K562 (cell line): Measurements from ENCODE around the gene OR4K15. TPM values are rescaled to one million over a fixed set of nuclear protein-coding genes. Genes with fewer than 3 reads are reported as not detected.

Source experiments
- ATAC-seq: fragments of 200-7000 bp; cut with Tn5 transposase; 3 replicates; pipeline ENCODE4 v1.9.1; 2020; ENCODE audit warnings: moderate library complexity
- BruUV-seq: library from RNA; stranded (reverse); fragments of 400-500 nt; replicated peaks from 2 replicates; lab custom pipeline; 2021; lab: Mats Ljungman, UMichigan
- CTCF ChIA-PET: fragments of 300-600 bp; formaldehyde crosslinking; extraction: SDS; loops from one replicate; lab custom pipeline; 2021; ENCODE audit warnings: low intra/inter-chr PET ratio; lab: Yijun Ruan, JAX
- POLR2A ChIA-PET: fragments of 300-600, 350-650 bp; sonication (Branson Sonifier 250); formaldehyde crosslinking; extraction: SDS; loops from one replicate; lab custom pipeline; 2021; ENCODE audit warnings: antibody characterized with exemption, inconsistent platforms; lab: Yijun Ruan, JAX
- DNase-seq, 4 experiments: peaks; one replicate each; pipeline versions ENCODE4 v3.0.0 to v3.0.0-alpha.2; 2011 to 2018; ENCODE audit warnings: low spot score in 3 of 4, mixed read lengths in 3 of 4; ENCODE audit errors: extremely low read depth in 1 of 4
- FAIRE-seq: peaks from 2 replicates; lab custom pipeline; 2011; peaks lifted over from hg19 to GRCh38; lab: Jason Lieb, UNC
- H2AFZ ChIP-seq: 2 replicates; pipeline ENCODE4 v1.6.0; 2011; ENCODE audit warnings: low read depth, low read length, control low read depth, inconsistent platforms
- H3K27ac ChIP-seq: fragments of 200-600 bp; 3 replicates; pipeline ENCODE4 v1.8.0; 2011; ENCODE audit warnings: low read depth, mild to moderate bottlenecking, control low read depth, inconsistent platforms, low read length, moderate library complexity, mixed read lengths; ENCODE audit errors: extremely low read depth
- H3K27me3 ChIP-seq, 2 experiments: fragments of 300-600 bp in 1 of 2; 2 replicates in 1 of 2; 3 replicates in 1 of 2; pipeline versions ENCODE4 v1.6.0 to v1.8.0; 2011; ENCODE audit warnings: inconsistent platforms in 2 of 2, low read length in 2 of 2, mild to moderate bottlenecking in 1 of 2, mixed read lengths in 1 of 2, moderate library complexity in 1 of 2; ENCODE audit not compliant: control insufficient read depth in 2 of 2, insufficient read depth in 2 of 2
- H3K36me3 ChIP-seq: fragments of 300-600 bp; 3 replicates; pipeline ENCODE4 v1.8.0; 2011; ENCODE audit warnings: mild to moderate bottlenecking, low read length, inconsistent platforms; ENCODE audit not compliant: control insufficient read depth, insufficient read depth
- H3K4me1 ChIP-seq, 2 experiments: fragments of 200-600 bp in 1 of 2; replicated peaks in 1 of 2; 2 replicates in 1 of 2; 3 replicates in 1 of 2; pipeline versions ENCODE4 v1.5.1 to v1.8.0; 2011; ENCODE audit warnings: inconsistent platforms in 2 of 2, low read length in 2 of 2, mild to moderate bottlenecking in 1 of 2, mixed read lengths in 1 of 2, moderate library complexity in 1 of 2; ENCODE audit not compliant: control insufficient read depth in 2 of 2, insufficient read depth in 2 of 2
- H3K4me2 ChIP-seq: 2 replicates; pipeline ENCODE4 v1.6.1; 2011; ENCODE audit warnings: low read length, control low read depth, inconsistent platforms, mixed read lengths; ENCODE audit not compliant: insufficient read depth
- H3K4me3 ChIP-seq: fragments of 200-600 bp; sonication (generic), shearing (Covaris generic); 2 replicates; pipeline ENCODE4 v1.5.1; 2016; ENCODE audit warnings: control low read depth, inconsistent platforms
- H3K79me2 ChIP-seq: fragments of 200-600 bp; 3 replicates; pipeline ENCODE4 v1.8.0; 2011; ENCODE audit warnings: low read length, inconsistent platforms; ENCODE audit not compliant: control insufficient read depth, insufficient read depth
- H3K9ac ChIP-seq, 2 experiments: 2 replicates each; pipeline versions ENCODE4 v1.6.0 to v1.6.1; 2011; ENCODE audit warnings: low read depth in 2 of 2, low read length in 2 of 2, control low read depth in 1 of 2, inconsistent platforms in 1 of 2, mild to moderate bottlenecking in 1 of 2, mixed read lengths in 1 of 2; ENCODE audit not compliant: insufficient read depth in 1 of 2
- H3K9me1 ChIP-seq: one replicate; pipeline ENCODE4 v1.6.0; 2011; ENCODE audit warnings: inconsistent platforms, mild to moderate bottlenecking, low read length, moderate library complexity; ENCODE audit not compliant: control insufficient read depth, insufficient read depth
- H3K9me3 ChIP-seq: replicated peaks from 2 replicates; pipeline ENCODE4 v1.5.1; 2011; ENCODE audit warnings: low read depth, low read length, inconsistent platforms; ENCODE audit not compliant: control insufficient read depth, insufficient read depth
- H4K20me1 ChIP-seq: replicated peaks from 2 replicates; pipeline ENCODE4 v1.6.1; 2011; ENCODE audit warnings: low read length, inconsistent platforms, mixed read lengths; ENCODE audit not compliant: control insufficient read depth, insufficient read depth
- HNRNPK ChIP-seq: fragments of 200-400 bp; formaldehyde crosslinking; IDR thresholded peaks from one replicate; pipeline ENCODE4 v1.6.1; 2018; ENCODE audit warnings: mild to moderate bottlenecking, low read depth, low read length; ENCODE audit not compliant: poor library complexity, severe bottlenecking
- HOXB6 ChIP-seq: fragments of 250-450 bp; sonication (Bioruptor Pico); IDR thresholded peaks from 2 replicates; pipeline ENCODE4 v1.5.1; 2022; ENCODE audit warnings: mild to moderate bottlenecking, borderline replicate concordance
- TCF3 ChIP-seq: sonication (generic); formaldehyde crosslinking; IDR thresholded peaks from 2 replicates; pipeline ENCODE4 v1.4.0; 2020; ENCODE audit warnings: mild to moderate bottlenecking, missing genetic modification reagents
- ZNF316 ChIP-seq: fragments of 450-650 bp; IDR thresholded peaks from 2 replicates; pipeline ENCODE4 v1.6.1; 2016
- ZNF583 ChIP-seq: fragments of 250-450 bp; sonication (Bioruptor Pico); IDR thresholded peaks from 2 replicates; pipeline ENCODE4 v1.4.0; 2020
- ZNF77 ChIP-seq: fragments of 250-450 bp; sonication (Bioruptor Pico); IDR thresholded peaks from 2 replicates; pipeline ENCODE4 v1.5.0; 2020
- ZSCAN29 ChIP-seq: fragments of 450-650 bp; IDR thresholded peaks from 2 replicates; pipeline ENCODE4 v1.6.1; 2017
- WGBS: fragments of 100-300 bp; shearing (Covaris generic); methylation state at CpG from one replicate; pipeline ENCODE4 v1.1.6; 2016; ENCODE audit warnings: low coverage, mixed read lengths; ENCODE audit not compliant: insufficient coverage; ENCODE audit errors: missing lambda C conversion rate; 5-methylcytosine and 5-hydroxymethylcytosine counted together
- in situ Hi-C: fragments of 300-500 bp; cut with MboI; formaldehyde crosslinking; loops from 4 replicates; pipeline ENCODE4 v1.15.0; 2018; ENCODE audit warnings: inconsistent platforms, mixed read lengths
- intact Hi-C: fragments of 100-400 bp; cut with micrococcal nuclease; formaldehyde crosslinking; loops from 2 replicates; pipeline ENCODE4 v1.14.2; 2022
- polyA plus RNA-seq, 8 experiments: library from polyadenylated mRNA; depleted of rRNA in 4 of 8; stranded (reverse) in 5 of 8; unstranded in 3 of 8; fragments of >200 nt; fragmentation: Nextera tagmentation in 2 of 8; fragmentation: Illumina TruSeq in 1 of 8; extraction: Ambion mirVana in 2 of 8; extraction: Trizol in 1 of 8; gene quantifications; 2 replicates each; pipeline versions ENCODE4 v1.2.1 to v1.2.3, GENCODE V29; 2011 to 2014; ENCODE audit warnings: inconsistent platforms in 1 of 8, missing spikeins in 1 of 8
- total RNA-seq, 7 experiments: library from RNA; depleted of rRNA in 6 of 7; stranded (reverse); fragments of >200 nt in 6 of 7; fragmentation: Illumina TruSeq in 2 of 7; extraction: Trizol in 2 of 7; gene quantifications; 2 replicates each; pipeline versions ENCODE4 v1.2.1 to v1.2.3, GENCODE V29; 2011 to 2021; ENCODE audit warnings: low replicate concordance in 1 of 7

The OR4K15 gene
- total and polyA plus RNA-seq, 9 of the 15 experiments (the other 6 are each of a cell fraction or from before 2014, with no cell fraction given) = not detected

DNA sequence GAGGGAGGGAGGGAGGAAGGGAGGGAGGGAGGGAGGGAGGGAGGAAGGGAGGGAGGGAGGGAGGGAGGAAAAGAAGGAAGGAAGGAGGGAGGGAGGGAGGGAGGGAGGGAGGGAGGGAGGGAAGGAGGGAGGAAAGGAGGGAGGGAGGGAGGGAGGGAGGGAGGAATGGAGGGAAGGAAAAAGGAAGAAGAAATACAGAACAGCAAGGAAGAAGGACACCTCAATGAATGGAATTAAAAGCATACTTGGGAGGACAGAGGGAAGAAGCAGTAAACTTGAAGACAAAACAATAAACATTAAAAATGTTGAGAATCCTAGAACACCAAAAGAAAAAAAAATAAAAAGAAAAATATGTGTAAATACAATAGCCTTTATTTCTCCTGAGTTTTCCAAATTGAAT is 32.8 kb downstream of the OR4K15 start:
- in situ Hi-C loops = no loop called here
- no TSS peak for BruUV-seq

DNA sequence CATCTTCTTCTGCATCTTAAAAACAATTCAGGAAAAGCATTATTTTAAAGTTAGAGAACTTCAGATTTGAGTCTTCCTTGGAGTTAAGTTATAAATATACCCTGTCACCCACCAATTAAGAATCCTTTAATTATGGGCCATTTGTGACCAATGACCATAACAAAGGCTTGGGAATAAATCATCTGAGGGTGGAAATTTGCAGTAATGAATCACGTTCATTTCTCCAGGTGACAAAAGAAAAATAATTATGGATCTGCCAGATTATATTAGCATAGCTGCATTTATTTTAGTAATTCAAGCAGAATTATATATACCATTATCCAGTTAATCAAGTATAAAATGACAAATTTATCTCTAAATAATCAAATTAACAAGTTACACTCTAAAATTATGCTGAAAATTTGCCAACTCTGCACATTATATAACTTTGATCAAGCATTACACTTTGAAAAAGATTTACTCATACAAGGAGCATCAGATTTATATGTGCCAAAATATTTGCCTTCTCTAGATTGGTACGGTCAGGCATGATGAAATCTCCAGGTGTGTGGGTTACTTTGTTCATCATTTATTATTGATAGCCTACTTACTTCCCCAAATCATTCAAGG is 44.0 kb downstream of the OR4K15 start, which contains the start of gene OR4K14:
Gene OR4K14, minus strand, starts transcription at position 51 of the 609 bp plus-strand sequence. CDS start 4,114 bp downstream, outside the sequence.
- no TSS peak for BruUV-seq
- no peak within 1 kb of the TSS for H3K27ac ChIP-seq
- FAIRE-seq (no peak), DNase-seq (no peak), ATAC-seq (no peak)
- H3K9ac ChIP-seq = no peak within 1 kb of the TSS
- intact Hi-C loops (no loop called here), in situ Hi-C loops (no loop called here)
- H3K9me1 ChIP-seq = no peaks in the 10 kb centered on the region
- no peak for TF ChIP-seq TCF3 (CRISPR knock-in tag)
- no peak for TF ChIP-seq ZNF583
- no peak for TF ChIP-seq HOXB6 (CRISPR knock-in tag)
- peak; percentile 47; the same call in 1 of the 2 replicates for TF ChIP-seq ZNF316
- TF ChIP-seq ZNF77 (CRISPR knock-in tag) = no peak
- H3K4me2 ChIP-seq = no peak within 1 kb of the TSS
- H3K4me1 ChIP-seq = no peaks in the 10 kb centered on the region
- H4K20me1 ChIP-seq = no peaks in the 10 kb centered on the region
- H3K9me3 ChIP-seq = no peaks in the 10 kb centered on the region
- no peaks in the 10 kb centered on the region for H3K79me2 ChIP-seq
- POLR2A ChIA-PET = no interaction called here
- H2AFZ ChIP-seq = no peak within 1 kb of the TSS
- H3K36me3 ChIP-seq = no peaks in the 10 kb centered on the region
- no peaks in the 10 kb centered on the region for H3K27me3 ChIP-seq
- CTCF ChIA-PET = no interaction called here
- WGBS = 55% methylated on average over 2 of the region's 2 CpGs
- H3K4me3 ChIP-seq = no peak within 1 kb of the TSS

More for the DNA sequence above, 32.8 kb downstream of the OR4K15 start:
- H3K27me3 ChIP-seq = no peaks in the 10 kb centered on the region
- DNase-seq (no peak), ATAC-seq (no peak), FAIRE-seq (no peak)
- H3K9me3 ChIP-seq = no peaks in the 10 kb centered on the region
- no peak overlapping the region for H3K9ac ChIP-seq
- no peaks in the 10 kb centered on the region for H4K20me1 ChIP-seq
- TF ChIP-seq HNRNPK = peak; percentile 28
- TF ChIP-seq ZSCAN29 = no peak
- ChIA-PET CTCF (no interaction called here), POLR2A (no interaction called here)
- no peak overlapping the region for H3K27ac ChIP-seq
- H3K79me2 ChIP-seq = no peaks in the 10 kb centered on the region
- no peak overlapping the region for H3K4me3 ChIP-seq
- no peak overlapping the region for H2AFZ ChIP-seq
- intact Hi-C loops = no loop called here
- H3K4me2 ChIP-seq = no peak overlapping the region
- no peaks in the 10 kb centered on the region for H3K36me3 ChIP-seq
- H3K4me1 ChIP-seq = no peaks in the 10 kb centered on the region
- H3K9me1 ChIP-seq = no peaks in the 10 kb centered on the region

Other genes starting within 250 kb of the OR4K15 start
Only the 7 nearest of the 14 such genes appear.
- not detected in 2 replicates for gene OR4K2, start 100.4 kb upstream of the OR4K15 start, total RNA-seq (2014; rRNA removed)
- gene OR4K2, start 100.4 kb upstream of the OR4K15 start, total RNA-seq (2014; rRNA removed; fragmentation: Illumina TruSeq; extraction: Trizol) = not detected in 2 replicates
- not detected in 2 replicates for gene OR4K2, start 100.4 kb upstream of the OR4K15 start, total RNA-seq (2015; rRNA removed; fragmentation: Illumina TruSeq; extraction: Trizol)
- gene OR4K2, start 100.4 kb upstream of the OR4K15 start, total RNA-seq (2021) = not detected in 2 replicates
- not detected in 2 replicates for gene OR4K2, start 100.4 kb upstream of the OR4K15 start, polyA plus RNA-seq (2011; rRNA removed)
- not detected in 2 replicates for gene OR4K2, start 100.4 kb upstream of the OR4K15 start, polyA plus RNA-seq (2014; fragmentation: Illumina TruSeq; extraction: Trizol)
- gene OR4K2, start 100.4 kb upstream of the OR4K15 start, polyA plus RNA-seq (2014; fragmentation: Nextera tagmentation; extraction: Ambion mirVana) = not detected
- gene OR4K2, start 100.4 kb upstream of the OR4K15 start, polyA plus RNA-seq (2014; rRNA removed) = not detected in 2 replicates
- not detected in 2 replicates for gene OR4K5, start 55.0 kb upstream of the OR4K15 start, total RNA-seq (2014; rRNA removed)
- not detected in 2 replicates for gene OR4K5, start 55.0 kb upstream of the OR4K15 start, total RNA-seq (2014; rRNA removed; fragmentation: Illumina TruSeq; extraction: Trizol)
- not detected in 2 replicates for gene OR4K5, start 55.0 kb upstream of the OR4K15 start, total RNA-seq (2015; rRNA removed; fragmentation: Illumina TruSeq; extraction: Trizol)
- gene OR4K5, start 55.0 kb upstream of the OR4K15 start, total RNA-seq (2021) = not detected in 2 replicates
- gene OR4K5, start 55.0 kb upstream of the OR4K15 start, polyA plus RNA-seq (2011; rRNA removed) = not detected in 2 replicates
- not detected in 2 replicates for gene OR4K5, start 55.0 kb upstream of the OR4K15 start, polyA plus RNA-seq (2014; fragmentation: Illumina TruSeq; extraction: Trizol)
- not detected for gene OR4K5, start 55.0 kb upstream of the OR4K15 start, polyA plus RNA-seq (2014; fragmentation: Nextera tagmentation; extraction: Ambion mirVana)
- gene OR4K5, start 55.0 kb upstream of the OR4K15 start, polyA plus RNA-seq (2014; rRNA removed) = not detected in 2 replicates
- not detected in 2 replicates for gene OR4K1, start 44.7 kb upstream of the OR4K15 start, total RNA-seq (2014; rRNA removed)
- gene OR4K1, start 44.7 kb upstream of the OR4K15 start, total RNA-seq (2014; rRNA removed; fragmentation: Illumina TruSeq; extraction: Trizol) = not detected in 2 replicates
- gene OR4K1, start 44.7 kb upstream of the OR4K15 start, total RNA-seq (2015; rRNA removed; fragmentation: Illumina TruSeq; extraction: Trizol) = not detected in 2 replicates
- not detected in 2 replicates for gene OR4K1, start 44.7 kb upstream of the OR4K15 start, total RNA-seq (2021)
- gene OR4K1, start 44.7 kb upstream of the OR4K15 start, polyA plus RNA-seq (2011; rRNA removed) = not detected in 2 replicates
- gene OR4K1, start 44.7 kb upstream of the OR4K15 start, polyA plus RNA-seq (2014; fragmentation: Illumina TruSeq; extraction: Trizol) = not detected in 2 replicates
- gene OR4K1, start 44.7 kb upstream of the OR4K15 start, polyA plus RNA-seq (2014; fragmentation: Nextera tagmentation; extraction: Ambion mirVana) = not detected
- gene OR4K1, start 44.7 kb upstream of the OR4K15 start, polyA plus RNA-seq (2014; rRNA removed) = not detected in 2 replicates
- not detected in 2 replicates for gene OR4Q2, start 26.6 kb downstream of the OR4K15 start, total RNA-seq (2014; rRNA removed)
- gene OR4Q2, start 26.6 kb downstream of the OR4K15 start, total RNA-seq (2014; rRNA removed; fragmentation: Illumina TruSeq; extraction: Trizol) = not detected in 2 replicates
- not detected in 2 replicates for gene OR4Q2, start 26.6 kb downstream of the OR4K15 start, total RNA-seq (2015; rRNA removed; fragmentation: Illumina TruSeq; extraction: Trizol)
- gene OR4Q2, start 26.6 kb downstream of the OR4K15 start, total RNA-seq (2021) = not detected in 2 replicates
- not detected in 2 replicates for gene OR4Q2, start 26.6 kb downstream of the OR4K15 start, polyA plus RNA-seq (2011; rRNA removed)
- gene OR4Q2, start 26.6 kb downstream of the OR4K15 start, polyA plus RNA-seq (2014; fragmentation: Illumina TruSeq; extraction: Trizol) = not detected in 2 replicates
- not detected for gene OR4Q2, start 26.6 kb downstream of the OR4K15 start, polyA plus RNA-seq (2014; fragmentation: Nextera tagmentation; extraction: Ambion mirVana)
- gene OR4Q2, start 26.6 kb downstream of the OR4K15 start, polyA plus RNA-seq (2014; rRNA removed) = not detected in 2 replicates
- gene OR4K14, start 43.7 kb downstream of the OR4K15 start, total RNA-seq (2014; rRNA removed) = not detected in 2 replicates
- gene OR4K14, start 43.7 kb downstream of the OR4K15 start, total RNA-seq (2014; rRNA removed; fragmentation: Illumina TruSeq; extraction: Trizol) = not detected in 2 replicates
- gene OR4K14, start 43.7 kb downstream of the OR4K15 start, total RNA-seq (2015; rRNA removed; fragmentation: Illumina TruSeq; extraction: Trizol) = not detected in 2 replicates
- gene OR4K14, start 43.7 kb downstream of the OR4K15 start, total RNA-seq (2021) = not detected in 2 replicates
- not detected in 2 replicates for gene OR4K14, start 43.7 kb downstream of the OR4K15 start, polyA plus RNA-seq (2011; rRNA removed)
- not detected in 2 replicates for gene OR4K14, start 43.7 kb downstream of the OR4K15 start, polyA plus RNA-seq (2014; fragmentation: Illumina TruSeq; extraction: Trizol)
- gene OR4K14, start 43.7 kb downstream of the OR4K15 start, polyA plus RNA-seq (2014; fragmentation: Nextera tagmentation; extraction: Ambion mirVana) = not detected
- gene OR4K14, start 43.7 kb downstream of the OR4K15 start, polyA plus RNA-seq (2014; rRNA removed) = not detected in 2 replicates
- not detected in 2 replicates for gene OR4K13, start 60.4 kb downstream of the OR4K15 start, total RNA-seq (2014; rRNA removed)
- not detected in 2 replicates for gene OR4K13, start 60.4 kb downstream of the OR4K15 start, total RNA-seq (2014; rRNA removed; fragmentation: Illumina TruSeq; extraction: Trizol)
- not detected in 2 replicates for gene OR4K13, start 60.4 kb downstream of the OR4K15 start, total RNA-seq (2015; rRNA removed; fragmentation: Illumina TruSeq; extraction: Trizol)
- gene OR4K13, start 60.4 kb downstream of the OR4K15 start, total RNA-seq (2021) = not detected in 2 replicates
- gene OR4K13, start 60.4 kb downstream of the OR4K15 start, polyA plus RNA-seq (2011; rRNA removed) = not detected in 2 replicates
- gene OR4K13, start 60.4 kb downstream of the OR4K15 start, polyA plus RNA-seq (2014; fragmentation: Illumina TruSeq; extraction: Trizol) = not detected in 2 replicates
- gene OR4K13, start 60.4 kb downstream of the OR4K15 start, polyA plus RNA-seq (2014; fragmentation: Nextera tagmentation; extraction: Ambion mirVana) = not detected
- not detected in 2 replicates for gene OR4K13, start 60.4 kb downstream of the OR4K15 start, polyA plus RNA-seq (2014; rRNA removed)
- gene OR4L1, start 84.5 kb downstream of the OR4K15 start, total RNA-seq (2014; rRNA removed) = not detected in 2 replicates
- gene OR4L1, start 84.5 kb downstream of the OR4K15 start, total RNA-seq (2014; rRNA removed; fragmentation: Illumina TruSeq; extraction: Trizol) = not detected in 2 replicates
- not detected in 2 replicates for gene OR4L1, start 84.5 kb downstream of the OR4K15 start, total RNA-seq (2015; rRNA removed; fragmentation: Illumina TruSeq; extraction: Trizol)
- gene OR4L1, start 84.5 kb downstream of the OR4K15 start, total RNA-seq (2021) = not detected in 2 replicates
- not detected in 2 replicates for gene OR4L1, start 84.5 kb downstream of the OR4K15 start, polyA plus RNA-seq (2011; rRNA removed)
- gene OR4L1, start 84.5 kb downstream of the OR4K15 start, polyA plus RNA-seq (2014; fragmentation: Illumina TruSeq; extraction: Trizol) = not detected in 2 replicates
- gene OR4L1, start 84.5 kb downstream of the OR4K15 start, polyA plus RNA-seq (2014; fragmentation: Nextera tagmentation; extraction: Ambion mirVana) = not detected
- gene OR4L1, start 84.5 kb downstream of the OR4K15 start, polyA plus RNA-seq (2014; rRNA removed) = not detected in 2 replicates